HG03442 (cell line): Measurements from ENCODE around the gene ARHGAP36.

Experiments used
- ATAC-seq: cut with Tn5 transposase; IDR thresholded peaks from one replicate; pipeline ENCODE4 v1.9.1; 2021; ENCODE audit warnings: mild to moderate bottlenecking, moderate library complexity; ENCODE audit not compliant: unreplicated experiment

ARHGAP36 gene

GRCh38 chrX:131058136-131058868, at the start of gene ARHGAP36:
ARHGAP36 (plus strand) TSS chrX:131058346; CDS start chrX:131081666, 23,320 bp downstream.
- no peak for ATAC-seq

- no peak for ATAC-seq
These were observed 48.0 kb upstream of the ARHGAP36 start for GRCh38 chrX:131010186-131010585.

GRCh38 chrX:131025336-131025735, 32.8 kb upstream of the ARHGAP36 start:
- no peak for ATAC-seq

- ATAC-seq = no peak
These were observed 25.6 kb upstream of the ARHGAP36 start for GRCh38 chrX:131032354-131033230.

- no peak for ATAC-seq
These were observed 24.1 kb upstream of the ARHGAP36 start for GRCh38 chrX:131034063-131034462.

- ATAC-seq = no peak
These were observed 17.4 kb upstream of the ARHGAP36 start for GRCh38 chrX:131040781-131041180.

GRCh38 chrX:131041667-131042066, 16.5 kb upstream of the ARHGAP36 start:
- no peak for ATAC-seq

- no peak for ATAC-seq
These were observed 12.4 kb upstream of the ARHGAP36 start for GRCh38 chrX:131045726-131046125.

GRCh38 chrX:131046596-131046995, 11.6 kb upstream of the ARHGAP36 start:
- no peak for ATAC-seq

GRCh38 chrX:131047180-131047579, 11.0 kb upstream of the ARHGAP36 start:
- no peak for ATAC-seq

- ATAC-seq = no peak
These were observed 5.1 kb upstream of the ARHGAP36 start for GRCh38 chrX:131053076-131053475.

- ATAC-seq = no peak
These were observed 3.2 kb upstream of the ARHGAP36 start for GRCh38 chrX:131054906-131055305.

- ATAC-seq = no peak
These were observed 440 bp upstream of the ARHGAP36 start for GRCh38 chrX:131057706-131058105.

- no peak for ATAC-seq
These were observed 1.1 kb downstream of the ARHGAP36 start for GRCh38 chrX:131059246-131059645.

GRCh38 chrX:131060147-131060546, 2.0 kb downstream of the ARHGAP36 start:
- no peak for ATAC-seq

- ATAC-seq = no peak
These were observed 3.2 kb downstream of the ARHGAP36 start for GRCh38 chrX:131061306-131061705.

GRCh38 chrX:131063613-131064012, 5.5 kb downstream of the ARHGAP36 start:
- no peak for ATAC-seq

- ATAC-seq = no peak
These were observed 8.1 kb downstream of the ARHGAP36 start for GRCh38 chrX:131066237-131066636.

- no peak for ATAC-seq
These were observed 9.1 kb downstream of the ARHGAP36 start for GRCh38 chrX:131067216-131067615.

- no peak for ATAC-seq
These were observed 9.9 kb downstream of the ARHGAP36 start for GRCh38 chrX:131067846-131068745.
